Common myeloid progenitor, CD34-positive (primary cell): Measurements from ENCODE around the gene HPCA. TPM values are rescaled to one million over a fixed set of nuclear protein-coding genes. Genes with fewer than 3 reads are reported as not detected.

ENCODE experiments used
- CTCF ChIA-PET: fragments of 350-600 bp; sonication (Branson Sonifier 250); formaldehyde crosslinking; loops from one replicate; lab custom pipeline; 2021; ENCODE audit warnings: antibody characterized with exemption; lab: Charles Lee
- POLR2A ChIA-PET: fragments of 350-600 bp; sonication (Branson Sonifier 250); formaldehyde crosslinking; loops from one replicate; lab custom pipeline; 2021; ENCODE audit warnings: antibody characterized with exemption; lab: Charles Lee
- DNase-seq, 3 donors: peaks; one replicate each; pipeline versions ENCODE4 v3.0.0 to v3.0.0-alpha.2; 2013
- H3K27ac ChIP-seq, 2 experiments: 1 replicate in 1 of 2; 2 replicates in 1 of 2; pipeline ENCODE4 v1.7.0; 2013; ENCODE audit warnings: inconsistent platforms in 2 of 2, low read length in 2 of 2, mild to moderate bottlenecking in 2 of 2, low read depth in 1 of 2, moderate library complexity in 1 of 2; ENCODE audit not compliant: severe bottlenecking in 2 of 2, insufficient read depth in 1 of 2, poor library complexity in 1 of 2
- H3K27me3 ChIP-seq, 5 experiments: replicated peaks in 2 of 5; 1 replicate in 3 of 5; 2 replicates in 2 of 5; pipeline versions ENCODE4 v1.6.1 to v1.7.0; 2013; ENCODE audit warnings: low read length in 4 of 5, mild to moderate bottlenecking in 2 of 5, moderate library complexity in 2 of 5, inconsistent platforms in 1 of 5; ENCODE audit not compliant: insufficient read depth in 5 of 5, control insufficient read depth in 4 of 5
- H3K36me3 ChIP-seq, 4 experiments: 1 replicate in 2 of 4; 2 replicates in 2 of 4; pipeline versions ENCODE4 v1.6.1 to v1.7.0; 2013; ENCODE audit warnings: low read length in 3 of 4, control low read depth in 1 of 4, mild to moderate bottlenecking in 1 of 4; ENCODE audit not compliant: control insufficient read depth in 4 of 4, insufficient read depth in 4 of 4
- H3K4me1 ChIP-seq, 4 experiments: 1 replicate in 3 of 4; 2 replicates in 1 of 4; pipeline versions ENCODE4 v1.6.1 to v1.7.1; 2013; ENCODE audit warnings: low read length in 3 of 4, mild to moderate bottlenecking in 3 of 4, control low read depth in 1 of 4, inconsistent platforms in 1 of 4, moderate library complexity in 1 of 4; ENCODE audit not compliant: control insufficient read depth in 4 of 4, insufficient read depth in 4 of 4; ENCODE audit errors: control extremely low read depth in 1 of 4
- H3K4me3 ChIP-seq, 7 experiments: 1 replicate in 4 of 7; 2 replicates in 3 of 7; pipeline versions ENCODE4 v1.5.1 to v1.7.0; 2013; ENCODE audit warnings: mild to moderate bottlenecking in 7 of 7, low read length in 6 of 7, moderate library complexity in 6 of 7, inconsistent platforms in 2 of 7, low read depth in 2 of 7, control low read depth in 1 of 7; ENCODE audit not compliant: insufficient read depth in 4 of 7, control insufficient read depth in 1 of 7; ENCODE audit errors: extremely low read depth in 1 of 7
- H3K9me3 ChIP-seq, 5 experiments: 1 replicate in 4 of 5; 2 replicates in 1 of 5; pipeline versions ENCODE4 v1.6.1 to v1.7.1; 2013; ENCODE audit warnings: low read length in 4 of 5, mild to moderate bottlenecking in 2 of 5, inconsistent platforms in 1 of 5, low read depth in 1 of 5, moderate library complexity in 1 of 5; ENCODE audit not compliant: control insufficient read depth in 4 of 5, insufficient read depth in 2 of 5; ENCODE audit errors: control extremely low read depth in 1 of 5
- WGBS: methylation state at CpG from one replicate; pipeline ENCODE4 v1.1.5; 2013; ENCODE audit not compliant: insufficient coverage; 5-methylcytosine and 5-hydroxymethylcytosine counted together
- polyA plus RNA-seq: library from polyadenylated mRNA; unstranded; fragments of 120-200 nt; gene quantifications from one replicate; pipeline ENCODE4 v1.2.1, GENCODE V29; 2013

Gene HPCA
- not detected for polyA plus RNA-seq

GRCh38 chr1:32886004-32886827 is at the start of gene HPCA:
TSS of gene HPCA (plus strand) at chr1:32886491. CDS start at chr1:32888899, 2,408 bp downstream.
- Histone ChIP-seq H3K27ac (no peak within 1 kb of the TSS), H3K4me1 (peaks cover 0 to 11% (median 6%) of the 10 kb centered on the region in 4 experiments), H3K36me3 (no peaks in the 10 kb centered on the region), H3K4me3 (peak within 1 kb of the TSS in 3 of 7 experiments; percentile 8 to 19 (median 12)), H3K27me3 (peaks cover 0 to 91% (median 37%) of the 10 kb centered on the region in 5 experiments), H3K9me3 (no peaks in the 10 kb centered on the region)
- DNase-seq: peak; percentile 55 to 83 (median 81)
- 2% methylated on average over 52 of the region's 79 CpGs for WGBS
- POLR2A ChIA-PET: interaction anchor here (0.6 kb wide), 1 partner anchor 20 kb away, joined by 3 read pairs; no protein-coding TSS in a partner anchor
- CTCF ChIA-PET: interaction anchor here (0.6 to 3.2 kb wide), 8 partner anchors 7 to 168 kb away, joined by 3 to 21 read pairs (median 4); no protein-coding TSS in a partner anchor

- ChIA-PET POLR2A (no interaction called here), CTCF (interaction anchor here (1.2 kb wide), 1 partner anchor 44 kb away, joined by 4 read pairs; no protein-coding TSS in a partner anchor)
- no peaks in the 10 kb centered on the region for H3K27me3 ChIP-seq
- H3K9me3 ChIP-seq: peaks cover 0 to 2% (median 0%) of the 10 kb centered on the region in 5 experiments
- no CpG with 5 or more reads among the region's 2 CpGs for WGBS
- no peak overlapping the region for H3K4me3 ChIP-seq
- no peak for DNase-seq
- H3K36me3 ChIP-seq: peaks cover 20 to 47% (median 30%) of the 10 kb centered on the region in 4 experiments
- no peaks in the 10 kb centered on the region for H3K4me1 ChIP-seq
- H3K27ac ChIP-seq: no peak overlapping the region
Observed at GRCh38 chr1:32848354-32849063, 37.8 kb upstream of the HPCA start.

GRCh38 chr1:32855861-32856617 is 30.3 kb upstream of the HPCA start:
- Histone ChIP-seq H3K9me3 (no peaks in the 10 kb centered on the region), H3K36me3 (peaks cover 27 to 74% (median 52%) of the 10 kb centered on the region in 4 experiments), H3K27ac (no peak overlapping the region), H3K27me3 (no peaks in the 10 kb centered on the region), H3K4me1 (peaks cover 0 to 5% (median 0%) of the 10 kb centered on the region in 4 experiments), H3K4me3 (no peak overlapping the region)
- CTCF ChIA-PET: no interaction called here
- DNase-seq: no peak
- WGBS: over 99% methylated on average over 7 of the region's 13 CpGs
- POLR2A ChIA-PET: no interaction called here

GRCh38 chr1:32858136-32858535 is 28.2 kb upstream of the HPCA start:
- no CpG with 5 or more reads among the region's 2 CpGs for WGBS
- ChIA-PET POLR2A (no interaction called here), CTCF (interaction anchor here (7.5 kb wide), 1 partner anchor 18 kb away, joined by 33 read pairs; no protein-coding TSS in a partner anchor)
- Histone ChIP-seq H3K36me3 (peaks cover 20 to 72% (median 52%) of the 10 kb centered on the region in 4 experiments), H3K27me3 (no peaks in the 10 kb centered on the region), H3K9me3 (no peaks in the 10 kb centered on the region), H3K4me1 (peaks cover 0 to 5% (median 0%) of the 10 kb centered on the region in 4 experiments), H3K4me3 (no peak overlapping the region), H3K27ac (no peak overlapping the region)
- DNase-seq: no peak

- Histone ChIP-seq H3K27me3 (no peaks in the 10 kb centered on the region), H3K36me3 (peaks cover 16 to 71% (median 52%) of the 10 kb centered on the region in 4 experiments), H3K4me3 (no peak overlapping the region), H3K27ac (no peak overlapping the region), H3K9me3 (no peaks in the 10 kb centered on the region), H3K4me1 (peaks cover 0 to 5% (median 0%) of the 10 kb centered on the region in 4 experiments)
- CTCF ChIA-PET: interaction anchor here (1.9 to 7.5 kb wide), 2 partner anchors 17 to 30 kb away, joined by 4 to 33 read pairs; no protein-coding TSS in a partner anchor
- WGBS: 93% methylated on average over 5 of the region's 7 CpGs
- POLR2A ChIA-PET: interaction anchor here (0.6 kb wide), 1 partner anchor 205 kb away, joined by 4 read pairs; no protein-coding TSS in a partner anchor
- DNase-seq: no peak
Observed at GRCh38 chr1:32858791-32859190, 27.5 kb upstream of the HPCA start.

- no peak overlapping the region for H3K4me3 ChIP-seq
- CTCF ChIA-PET: interaction anchor here (0.7 to 7.5 kb wide), 5 partner anchors 10 to 31 kb away, joined by 3 to 33 read pairs (median 4); no protein-coding TSS in a partner anchor
Observed at GRCh38 chr1:32859915-32860314, 26.4 kb upstream of the HPCA start.

More at GRCh38 chr1:32859915-32860314, 26.4 kb upstream of the HPCA start:
- 100% methylated on average over 1 of the region's 2 CpGs for WGBS
- H3K27me3 ChIP-seq: no peaks in the 10 kb centered on the region
- peaks cover 15 to 63% (median 47%) of the 10 kb centered on the region in 4 experiments for H3K36me3 ChIP-seq
- H3K9me3 ChIP-seq: no peaks in the 10 kb centered on the region
- no peak for DNase-seq
- H3K27ac ChIP-seq: no peak overlapping the region
- POLR2A ChIA-PET: no interaction called here
- peaks cover 0 to 5% (median 0%) of the 10 kb centered on the region in 4 experiments for H3K4me1 ChIP-seq
